T-helper 2 cell treated with Interferon-gamma antibody and Interleukin-4, amounts not matched to agents 5 μg/mL and 100 μg/mL, for 36 hours (primary cell): ENCODE results near the gene PLXNB1.

ENCODE experiments used
- DNase-seq: peaks from one replicate; pipeline ENCODE4 v3.0.0; 2021; ENCODE audit warnings: low spot score
- H3K27ac Mint-ChIP-seq: one replicate; pipeline ENCODE4 v1.8.0; 2021; ENCODE audit warnings: mild to moderate bottlenecking, mixed read lengths
- H3K27me3 Mint-ChIP-seq: one replicate; pipeline ENCODE4 v1.8.0; 2021; ENCODE audit warnings: low read depth, mixed read lengths
- H3K36me3 Mint-ChIP-seq: one replicate; pipeline ENCODE4 v1.8.0; 2021; ENCODE audit warnings: low read depth, mixed read lengths
- H3K4me1 Mint-ChIP-seq: one replicate; pipeline ENCODE4 v1.8.0; 2021; ENCODE audit warnings: low read depth, mixed read lengths
- H3K4me3 Mint-ChIP-seq: one replicate; pipeline ENCODE4 v1.8.0; 2022; ENCODE audit warnings: mild to moderate bottlenecking, moderate library complexity, mixed read lengths
- H3K9me3 Mint-ChIP-seq: one replicate; pipeline ENCODE4 v1.8.0; 2021; ENCODE audit warnings: mixed read lengths

The PLXNB1 gene

DNA sequence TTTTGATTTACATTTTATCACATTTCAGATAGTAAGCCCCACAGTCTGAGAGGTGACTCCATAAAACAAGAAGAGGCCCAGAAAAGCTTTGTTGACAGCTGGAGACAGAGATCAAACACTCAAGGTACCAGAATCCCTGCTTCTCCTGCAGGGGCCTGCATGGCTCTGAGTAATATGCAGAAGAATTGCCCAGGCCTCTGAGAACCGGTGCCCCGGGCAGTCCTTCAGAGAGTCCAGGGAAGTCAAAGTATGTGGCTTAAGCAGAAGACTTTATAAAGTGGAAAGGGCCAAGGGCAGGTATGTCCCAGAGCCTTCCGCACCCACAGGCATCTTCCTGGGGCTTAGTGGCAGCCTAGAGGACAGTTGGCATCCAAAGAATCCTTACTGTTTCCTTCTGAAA, 29.4 kb upstream of the PLXNB1 start:
- no peak overlapping the region for H3K4me3 Mint-ChIP-seq
- peaks cover 43% of the 10 kb centered on the region for H3K36me3 Mint-ChIP-seq
- no peaks in the 10 kb centered on the region for H3K9me3 Mint-ChIP-seq
- no peak overlapping the region for H3K27ac Mint-ChIP-seq
- no peak for DNase-seq
- H3K27me3 Mint-ChIP-seq = no peaks in the 10 kb centered on the region
- H3K4me1 Mint-ChIP-seq = peaks cover 2% of the 10 kb centered on the region

DNA sequence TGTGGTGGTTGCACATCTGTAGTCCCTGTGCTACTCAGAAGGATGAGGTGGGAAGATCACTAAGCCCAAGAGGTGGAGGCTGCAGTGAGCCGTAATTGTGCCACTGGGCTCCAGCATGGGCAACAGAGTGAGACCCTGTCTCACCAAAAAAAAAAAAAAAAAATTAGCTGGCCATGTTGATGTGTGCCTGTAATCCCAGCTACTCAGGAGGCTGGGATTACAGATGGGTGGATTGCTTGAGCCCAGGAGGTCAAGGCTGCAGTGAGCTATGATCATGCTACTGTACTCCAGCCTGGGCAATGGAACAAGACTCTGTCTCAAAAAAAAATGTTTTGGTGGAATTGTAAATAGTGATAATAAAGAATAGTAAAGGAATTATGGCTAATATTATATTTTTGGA, 26.6 kb upstream of the PLXNB1 start:
- Mint-ChIP-seq H3K27ac (no peak overlapping the region), H3K27me3 (no peaks in the 10 kb centered on the region), H3K4me1 (peaks cover 2% of the 10 kb centered on the region), H3K4me3 (no peak overlapping the region), H3K9me3 (no peaks in the 10 kb centered on the region), H3K36me3 (peaks cover 53% of the 10 kb centered on the region)
- no peak for DNase-seq

DNA sequence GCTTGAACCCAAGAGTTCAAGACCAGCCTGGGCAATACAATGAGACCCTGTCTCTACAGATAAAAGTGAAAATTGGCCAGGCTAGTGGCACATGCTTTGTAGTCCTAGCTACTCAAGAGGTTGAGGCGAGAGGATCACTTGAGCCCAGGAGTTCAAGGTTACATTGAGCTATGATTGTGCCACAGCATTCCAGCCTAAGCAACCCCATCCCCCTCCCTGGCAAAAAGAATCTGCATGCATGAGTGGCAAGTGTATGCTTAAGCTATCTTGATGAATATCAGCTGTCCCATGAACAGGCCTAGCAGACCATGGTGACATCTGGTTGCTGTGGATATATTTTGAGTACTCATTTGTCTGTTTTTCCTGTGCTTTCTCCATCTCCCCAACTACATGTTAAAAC, 21.4 kb upstream of the PLXNB1 start:
- Mint-ChIP-seq H3K27ac (no peak overlapping the region), H3K4me3 (no peak overlapping the region), H3K4me1 (peaks cover 16% of the 10 kb centered on the region), H3K36me3 (peaks cover 37% of the 10 kb centered on the region), H3K9me3 (no peaks in the 10 kb centered on the region), H3K27me3 (no peaks in the 10 kb centered on the region)
- DNase-seq = no peak

DNA sequence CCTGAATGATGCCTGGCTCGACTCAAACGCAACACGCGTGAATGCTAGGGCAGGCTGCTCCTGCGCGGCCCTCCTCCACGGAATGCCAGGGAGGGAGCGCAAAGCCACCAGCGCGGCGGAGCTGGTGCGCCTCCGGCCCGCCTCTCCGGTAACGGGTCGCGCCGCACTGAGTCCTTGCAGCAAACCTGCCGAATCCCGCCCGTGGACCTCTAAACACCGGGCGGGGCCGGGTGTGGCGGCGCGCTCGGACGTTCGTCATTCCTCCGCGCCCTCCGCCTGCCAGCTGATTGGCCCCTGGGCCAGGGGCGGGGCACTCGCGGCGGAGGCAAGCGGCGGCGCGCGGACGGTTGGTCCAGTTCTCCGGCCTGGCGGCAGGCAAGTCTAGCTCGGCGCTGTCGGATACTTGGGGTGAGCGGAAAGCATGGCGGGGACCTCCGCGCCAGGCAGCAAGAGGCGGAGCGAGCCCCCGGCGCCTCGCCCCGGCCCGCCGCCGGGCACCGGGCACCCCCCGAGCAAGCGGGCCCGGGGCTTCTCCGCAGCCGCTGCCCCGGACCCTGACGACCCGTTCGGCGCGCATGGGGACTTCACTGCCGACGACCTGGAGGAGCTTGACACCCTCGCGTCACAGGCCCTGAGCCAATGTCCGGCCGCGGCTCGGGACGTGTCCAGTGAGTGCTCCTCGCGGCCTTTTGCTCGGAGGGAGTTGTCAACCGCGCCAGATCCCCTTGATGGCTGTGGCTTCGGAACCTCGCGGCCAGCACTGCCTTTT, 16.7 kb upstream of the PLXNB1 start, which contains the start of gene ATRIP:
ATRIP (plus strand) TSS at position 313 of the 769 bp plus-strand sequence; CDS start at position 422, 109 bp downstream.
- Mint-ChIP-seq H3K4me1 (peaks cover 31% of the 10 kb centered on the region), H3K27me3 (no peaks in the 10 kb centered on the region), H3K36me3 (peaks cover 37% of the 10 kb centered on the region), H3K4me3 (peak within 1 kb of the TSS; percentile 90), H3K27ac (peak within 1 kb of the TSS; percentile 87), H3K9me3 (no peaks in the 10 kb centered on the region)
- peak; percentile 93 for DNase-seq

DNA sequence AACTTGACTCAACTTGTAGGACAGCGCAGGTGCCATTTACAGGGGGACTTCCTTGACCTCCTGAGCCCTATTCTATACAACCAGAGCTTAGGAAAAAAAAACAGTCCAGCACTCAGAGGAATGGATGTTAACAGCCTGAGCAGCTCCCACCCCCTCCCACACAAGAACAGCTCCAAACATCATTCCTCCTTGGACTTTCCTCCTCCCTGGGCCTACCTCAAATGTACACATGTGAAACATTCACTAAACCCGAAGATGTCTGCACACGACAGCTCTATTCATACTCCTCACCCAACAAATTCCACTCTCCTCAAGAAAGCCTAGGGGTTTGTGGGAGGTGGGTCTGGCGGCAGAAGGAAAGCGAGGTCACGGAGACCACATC, 16.1 kb upstream of the PLXNB1 start:
- H3K27me3 Mint-ChIP-seq = no peaks in the 10 kb centered on the region
- H3K4me3 Mint-ChIP-seq = peak overlapping the region; percentile 87
- peak overlapping the region; percentile 87 for H3K27ac Mint-ChIP-seq
- peaks cover 34% of the 10 kb centered on the region for H3K4me1 Mint-ChIP-seq
- peaks cover 37% of the 10 kb centered on the region for H3K36me3 Mint-ChIP-seq
- no peaks in the 10 kb centered on the region for H3K9me3 Mint-ChIP-seq
- no peak for DNase-seq

DNA sequence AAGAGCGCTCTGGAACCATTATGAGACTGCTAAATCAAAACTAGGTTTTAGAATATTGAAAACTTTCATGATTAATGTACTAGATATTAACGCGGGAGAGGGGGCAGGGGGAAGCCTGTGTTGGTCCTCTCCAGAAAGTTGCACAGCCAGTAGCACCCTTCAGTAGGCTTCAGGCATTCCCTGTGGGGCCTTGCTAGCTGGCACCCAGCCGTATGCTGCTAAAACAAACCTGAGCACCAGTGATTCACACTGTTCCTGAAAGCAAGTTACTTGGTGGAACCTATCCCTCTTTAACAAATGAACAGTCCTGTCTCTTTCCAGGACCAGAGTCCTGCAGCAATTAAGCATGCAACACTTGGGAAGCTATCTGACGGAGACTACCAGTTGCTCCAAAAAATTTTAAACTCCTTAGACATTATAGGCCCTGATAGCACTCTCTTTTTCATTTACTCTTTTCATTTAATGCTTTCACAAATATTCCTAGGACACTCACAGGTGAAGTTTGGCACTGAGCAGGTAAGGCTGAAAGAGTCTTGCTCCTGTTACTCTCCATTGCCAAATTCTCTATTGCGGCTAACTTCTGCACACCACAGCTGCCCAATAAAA, 15.5 kb upstream of the PLXNB1 start:
- peaks cover 34% of the 10 kb centered on the region for H3K4me1 Mint-ChIP-seq
- peaks cover 42% of the 10 kb centered on the region for H3K36me3 Mint-ChIP-seq
- peak overlapping the region; percentile 87 for H3K27ac Mint-ChIP-seq
- H3K27me3 Mint-ChIP-seq = no peaks in the 10 kb centered on the region
- peak overlapping the region; percentile 87 for H3K4me3 Mint-ChIP-seq
- DNase-seq = no peak
- H3K9me3 Mint-ChIP-seq = no peaks in the 10 kb centered on the region

DNA sequence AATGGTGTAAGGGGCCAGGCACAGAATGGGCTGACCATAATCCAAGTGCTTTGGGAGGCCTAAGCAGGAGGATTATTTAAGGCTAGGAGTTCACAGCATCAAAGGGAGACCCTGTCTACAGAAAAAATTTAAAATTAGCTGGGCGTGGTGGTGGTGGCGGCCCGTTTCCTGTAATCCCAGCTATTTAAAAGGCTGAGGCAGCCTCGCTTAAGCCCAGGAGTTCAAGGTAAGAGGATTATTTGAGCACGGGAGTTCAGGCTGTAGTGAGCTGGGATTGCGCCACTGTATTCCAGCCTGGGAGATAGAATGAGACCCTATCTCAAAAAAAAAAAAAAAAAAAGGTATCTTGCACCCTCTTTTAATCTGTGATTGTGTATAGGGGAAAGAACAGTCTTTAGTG, 12.1 kb upstream of the PLXNB1 start:
- peak overlapping the region; percentile 53 for H3K27ac Mint-ChIP-seq
- H3K27me3 Mint-ChIP-seq = no peaks in the 10 kb centered on the region
- H3K36me3 Mint-ChIP-seq = peaks cover 37% of the 10 kb centered on the region
- peak overlapping the region; percentile 99 for H3K4me3 Mint-ChIP-seq
- DNase-seq = no peak
- H3K9me3 Mint-ChIP-seq = no peaks in the 10 kb centered on the region
- peaks cover 31% of the 10 kb centered on the region for H3K4me1 Mint-ChIP-seq

DNA sequence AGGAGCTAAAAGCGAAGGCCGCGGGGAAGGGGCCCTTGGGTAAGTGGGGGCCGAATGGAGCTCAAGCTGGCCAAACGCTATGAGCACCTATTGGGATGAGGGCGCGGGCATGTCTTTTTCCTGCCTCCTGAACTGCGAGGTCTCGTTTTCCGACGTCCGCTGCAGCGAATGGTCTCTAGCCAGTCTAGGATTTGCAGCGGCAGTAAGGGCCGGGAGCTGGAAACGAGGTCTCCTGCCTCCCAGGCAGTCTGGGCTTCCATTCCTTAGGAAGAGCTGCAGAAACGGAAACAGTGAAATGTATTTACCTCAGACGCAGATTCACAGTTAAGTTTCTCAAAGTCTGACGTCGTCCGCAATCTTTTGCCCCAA, 10.7 kb upstream of the PLXNB1 start:
- no peaks in the 10 kb centered on the region for H3K9me3 Mint-ChIP-seq
- H3K4me3 Mint-ChIP-seq = peak overlapping the region; percentile 99
- no peaks in the 10 kb centered on the region for H3K27me3 Mint-ChIP-seq
- peak overlapping the region; percentile 95 for H3K27ac Mint-ChIP-seq
- H3K36me3 Mint-ChIP-seq = peaks cover 37% of the 10 kb centered on the region
- peaks cover 24% of the 10 kb centered on the region for H3K4me1 Mint-ChIP-seq
- no peak for DNase-seq

DNA sequence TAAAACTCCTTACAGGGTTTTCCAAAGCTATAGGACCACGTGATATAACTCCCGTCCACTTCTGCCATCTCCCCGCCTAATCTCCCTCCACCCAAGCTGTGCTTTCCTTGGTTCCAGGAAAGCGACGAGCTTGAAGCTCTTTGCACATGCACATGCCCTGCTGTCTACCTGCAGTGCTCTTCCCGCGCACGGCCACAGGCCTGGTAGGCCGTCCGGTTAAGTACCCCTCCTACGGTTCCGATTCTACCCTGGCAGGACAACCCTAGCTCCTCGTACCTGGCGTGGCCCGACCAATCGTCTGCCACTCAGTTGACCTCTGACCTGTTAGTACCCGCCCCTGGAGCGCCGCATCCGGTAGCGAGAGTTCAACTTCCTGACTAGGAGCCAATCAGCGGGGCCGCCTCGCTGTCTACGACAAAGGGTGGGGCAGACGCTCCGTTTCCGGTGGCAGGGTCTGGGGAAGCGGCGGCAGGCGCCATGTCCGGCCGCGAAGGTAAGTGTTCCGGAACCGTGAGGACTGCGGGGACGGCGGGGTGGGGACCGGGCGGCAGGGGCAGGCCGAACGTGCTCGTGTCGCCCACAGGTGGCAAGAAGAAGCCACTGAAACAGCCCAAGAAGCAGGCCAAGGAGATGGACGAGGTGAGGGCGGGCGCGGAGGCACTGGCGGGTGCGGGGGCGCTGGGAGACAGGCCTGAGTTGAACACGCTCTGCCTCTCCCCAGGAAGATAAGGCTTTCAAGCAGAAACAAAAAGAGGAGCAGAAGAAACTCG, 10.1 kb upstream of the PLXNB1 start, which contains the start of the genes CCDC51 and TMA7:
CCDC51 (minus strand) TSS at position 300 of the 770 bp plus-strand sequence. CDS start 4,991 bp downstream, outside the sequence.
TMA7 (plus strand) TSS at position 438 of the 770 bp plus-strand sequence; CDS start at position 478, 40 bp downstream.
- H3K9me3 Mint-ChIP-seq = no peaks in the 10 kb centered on the region
- H3K4me3 Mint-ChIP-seq = peak within 1 kb of the TSS; percentile 99
- H3K36me3 Mint-ChIP-seq = peaks cover 37% of the 10 kb centered on the region
- peak; percentile 98 for DNase-seq
- H3K27me3 Mint-ChIP-seq = no peaks in the 10 kb centered on the region
- peaks cover 26% of the 10 kb centered on the region for H3K4me1 Mint-ChIP-seq
- H3K27ac Mint-ChIP-seq = peak within 1 kb of the TSS; percentile 95

DNA sequence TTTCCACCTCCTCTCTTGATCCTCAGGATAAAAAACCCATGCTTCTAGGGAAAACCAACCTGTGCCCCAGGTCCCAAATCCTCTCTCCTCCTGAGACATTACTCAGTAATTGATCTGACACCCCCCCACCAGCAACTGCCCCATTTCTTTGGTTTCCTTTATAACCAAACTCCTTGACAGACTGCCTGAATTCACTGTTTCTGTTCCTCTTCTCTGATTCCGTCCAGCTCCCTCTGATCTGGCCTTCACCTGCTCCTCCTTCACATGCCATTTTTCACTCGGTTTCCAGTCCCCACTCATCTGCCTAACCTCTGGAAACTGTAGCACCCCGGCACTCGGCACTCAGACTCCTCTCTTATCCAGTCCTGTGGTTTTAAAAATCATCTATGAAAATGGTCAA, 7.9 kb upstream of the PLXNB1 start:
- Mint-ChIP-seq H3K4me1 (peaks cover 26% of the 10 kb centered on the region), H3K36me3 (peaks cover 26% of the 10 kb centered on the region), H3K27me3 (no peaks in the 10 kb centered on the region), H3K9me3 (no peaks in the 10 kb centered on the region), H3K27ac (no peak overlapping the region), H3K4me3 (no peak overlapping the region)
- DNase-seq = no peak

DNA sequence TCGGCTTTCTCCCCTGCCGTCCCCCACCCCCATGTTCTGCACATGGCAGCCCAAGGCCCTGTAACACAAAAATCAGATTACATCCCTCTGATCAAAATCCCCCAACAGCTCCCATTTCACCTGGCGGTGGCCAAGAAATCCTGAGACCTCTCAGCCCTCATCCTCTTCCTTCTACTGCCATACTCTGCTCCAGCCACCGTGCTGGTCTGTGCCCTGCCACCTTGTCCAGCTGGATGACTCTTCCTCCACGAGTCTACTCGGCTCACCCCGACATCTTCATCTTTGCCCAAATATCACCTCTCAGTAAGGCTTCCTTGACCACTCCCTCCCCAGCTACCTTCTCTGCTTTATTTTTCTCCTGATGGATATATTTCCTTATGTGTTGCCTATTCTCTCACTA, 7.0 kb upstream of the PLXNB1 start:
- Mint-ChIP-seq H3K9me3 (no peaks in the 10 kb centered on the region), H3K4me3 (no peak overlapping the region), H3K36me3 (peaks cover 22% of the 10 kb centered on the region), H3K27me3 (no peaks in the 10 kb centered on the region), H3K27ac (no peak overlapping the region), H3K4me1 (peaks cover 22% of the 10 kb centered on the region)
- DNase-seq = no peak

DNA sequence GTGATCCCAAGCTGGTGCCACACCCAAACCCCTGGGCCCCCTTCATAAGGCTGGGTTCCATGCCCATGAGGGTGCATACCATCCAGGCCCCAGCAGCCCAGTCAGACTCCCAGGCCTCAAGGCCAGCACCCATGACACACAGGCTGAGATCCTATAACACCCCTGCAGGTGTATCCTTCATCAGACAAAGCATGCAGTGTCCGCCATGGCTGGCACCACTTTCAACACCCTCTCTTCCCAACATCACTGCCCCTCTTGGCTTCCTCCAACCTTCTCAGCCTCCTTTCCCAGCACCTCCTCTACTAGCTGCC, 6.5 kb upstream of the PLXNB1 start:
- Mint-ChIP-seq H3K4me3 (no peak overlapping the region), H3K4me1 (peaks cover 18% of the 10 kb centered on the region), H3K9me3 (no peaks in the 10 kb centered on the region), H3K27me3 (no peaks in the 10 kb centered on the region), H3K27ac (no peak overlapping the region), H3K36me3 (peaks cover 22% of the 10 kb centered on the region)
- DNase-seq = no peak

DNA sequence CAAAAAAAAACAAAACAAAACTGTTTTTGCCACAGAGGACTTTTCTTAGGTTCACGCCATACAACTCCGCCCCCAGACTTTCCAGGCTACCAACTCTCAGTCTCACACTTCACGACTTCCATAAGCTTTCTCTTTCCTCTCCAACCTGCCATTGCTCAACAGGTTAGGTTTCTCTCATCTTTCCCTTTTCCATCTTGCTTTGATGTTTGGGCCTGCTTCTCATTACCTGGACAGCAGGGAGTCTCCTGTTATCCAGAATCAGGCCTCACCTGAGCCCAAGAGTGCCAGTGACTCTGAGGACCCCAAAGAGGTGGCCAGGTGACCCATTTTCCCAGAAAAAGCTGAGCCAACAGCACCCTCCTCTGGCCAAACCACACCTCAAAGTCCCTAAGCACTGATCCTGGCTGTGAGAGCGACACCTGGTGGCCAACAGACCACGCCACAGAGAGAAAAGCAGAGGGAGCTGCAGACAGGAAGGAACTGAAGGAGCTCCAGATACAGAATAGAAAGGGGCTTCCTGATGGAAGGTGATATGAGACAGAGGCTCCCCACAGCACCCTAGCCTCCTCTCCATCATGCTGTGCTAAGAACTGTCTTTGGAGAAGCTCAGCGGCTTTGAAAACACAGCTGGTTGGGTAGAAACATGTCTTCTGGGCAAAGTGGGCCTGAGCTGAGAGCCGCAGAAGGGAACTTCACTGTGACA, 6.0 kb upstream of the PLXNB1 start:
- peaks cover 19% of the 10 kb centered on the region for H3K36me3 Mint-ChIP-seq
- H3K9me3 Mint-ChIP-seq = no peaks in the 10 kb centered on the region
- DNase-seq = peak; percentile 80
- H3K27me3 Mint-ChIP-seq = no peaks in the 10 kb centered on the region
- no peak overlapping the region for H3K27ac Mint-ChIP-seq
- H3K4me3 Mint-ChIP-seq = no peak overlapping the region
- H3K4me1 Mint-ChIP-seq = peaks cover 17% of the 10 kb centered on the region
